GM23338 (cell line): ENCODE data around the gene RAVER1.

Source experiments
- CREB1 ChIP-seq: fragments of 250-450 bp; sonication (Bioruptor Pico); IDR thresholded peaks from 2 replicates; pipeline ENCODE4 v1.5.0; 2020; ENCODE audit warnings: low read depth, mild to moderate bottlenecking, moderate library complexity
- EZH2 ChIP-seq: fragments of 200-600 bp; sonication (generic); IDR thresholded peaks from one replicate; pipeline ENCODE4 v1.8.0; 2017; ENCODE audit warnings: antibody characterized with exemption, mild to moderate bottlenecking, low read depth; ENCODE audit not compliant: unreplicated experiment
- EZH2phosphoT487 ChIP-seq: fragments of 200-600 bp; sonication (generic); IDR thresholded peaks from one replicate; pipeline ENCODE4 v1.8.1; 2018; ENCODE audit warnings: antibody characterized with exemption; ENCODE audit not compliant: unreplicated experiment
- JUNB ChIP-seq: IDR thresholded peaks from one replicate; pipeline ENCODE4 v1.6.1; 2016; ENCODE audit warnings: antibody characterized with exemption; ENCODE audit not compliant: unreplicated experiment
- POLR2AphosphoS5 ChIP-seq: IDR thresholded peaks from 2 replicates; pipeline ENCODE4 v1.6.1; 2016; ENCODE audit warnings: antibody characterized with exemption, low read depth
- ZNF114 ChIP-seq: fragments of 250-450 bp; sonication (Bioruptor Pico); IDR thresholded peaks from 2 replicates; pipeline ENCODE4 v1.5.0; 2020; ENCODE audit warnings: mild to moderate bottlenecking, moderate library complexity
- ZNF331 ChIP-seq: fragments of 250-450 bp; sonication (Bioruptor Pico); IDR thresholded peaks from 2 replicates; pipeline ENCODE4 v1.5.0; 2020; ENCODE audit warnings: low read depth, mild to moderate bottlenecking, moderate library complexity
- TF ChIP-seq, protein P1 (sequence below), 2 experiments: fragments of 200-600 bp in 1 of 2; sonication (generic) in 1 of 2; conservative IDR thresholded peaks; 2 replicates each; pipeline versions ENCODE4 v1.5.1 to v1.6.1; 2016 to 2017; ENCODE audit warnings: antibody characterized with exemption in 2 of 2, low read depth in 2 of 2, mild to moderate bottlenecking in 2 of 2, moderate library complexity in 1 of 2
- TF ChIP-seq, protein P2 (sequence below): IDR thresholded peaks from one replicate; pipeline ENCODE4 v1.6.1; 2018; ENCODE audit warnings: antibody characterized with exemption; ENCODE audit not compliant: unreplicated experiment
- TF ChIP-seq, protein P3 (sequence below): IDR thresholded peaks from 2 replicates; pipeline ENCODE4 v1.6.1; 2016; ENCODE audit warnings: antibody characterized with exemption
- TF ChIP-seq, protein P4 (sequence below): fragments of 250-450 bp; sonication (Bioruptor Pico); IDR thresholded peaks from 2 replicates; pipeline ENCODE4 v1.5.0; 2020; ENCODE audit warnings: mild to moderate bottlenecking, moderate library complexity

DNA sequence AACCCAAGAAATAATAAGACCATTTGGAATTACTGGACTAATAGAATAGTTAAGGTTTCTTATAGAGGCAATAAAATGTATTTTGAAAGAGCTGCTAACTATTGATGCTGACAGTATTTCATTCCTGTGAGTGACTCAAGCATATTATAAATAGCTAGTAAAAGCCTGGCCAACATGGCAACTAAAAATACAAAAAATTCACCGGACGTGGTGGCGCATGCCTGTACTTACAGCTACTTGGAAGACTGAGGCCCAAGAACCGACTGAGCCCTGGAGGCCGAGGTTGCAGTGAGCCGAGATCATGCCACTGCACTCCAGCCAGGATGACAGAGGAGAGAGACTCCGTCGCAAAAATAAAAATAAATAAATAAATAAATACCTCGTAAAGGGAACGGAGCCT is 11.5 kb upstream of the RAVER1 start:
- TF ChIP-seq POLR2AphosphoS5 (no peak), JUNB (no peak), EZH2 (no peak), EZH2phosphoT487 (no peak), ZNF114 (no peak), CREB1 (CRISPR knock-in tag) (no peak), ZNF331 (CRISPR knock-in tag) (no peak)
- TF ChIP-seq, protein P1, sequence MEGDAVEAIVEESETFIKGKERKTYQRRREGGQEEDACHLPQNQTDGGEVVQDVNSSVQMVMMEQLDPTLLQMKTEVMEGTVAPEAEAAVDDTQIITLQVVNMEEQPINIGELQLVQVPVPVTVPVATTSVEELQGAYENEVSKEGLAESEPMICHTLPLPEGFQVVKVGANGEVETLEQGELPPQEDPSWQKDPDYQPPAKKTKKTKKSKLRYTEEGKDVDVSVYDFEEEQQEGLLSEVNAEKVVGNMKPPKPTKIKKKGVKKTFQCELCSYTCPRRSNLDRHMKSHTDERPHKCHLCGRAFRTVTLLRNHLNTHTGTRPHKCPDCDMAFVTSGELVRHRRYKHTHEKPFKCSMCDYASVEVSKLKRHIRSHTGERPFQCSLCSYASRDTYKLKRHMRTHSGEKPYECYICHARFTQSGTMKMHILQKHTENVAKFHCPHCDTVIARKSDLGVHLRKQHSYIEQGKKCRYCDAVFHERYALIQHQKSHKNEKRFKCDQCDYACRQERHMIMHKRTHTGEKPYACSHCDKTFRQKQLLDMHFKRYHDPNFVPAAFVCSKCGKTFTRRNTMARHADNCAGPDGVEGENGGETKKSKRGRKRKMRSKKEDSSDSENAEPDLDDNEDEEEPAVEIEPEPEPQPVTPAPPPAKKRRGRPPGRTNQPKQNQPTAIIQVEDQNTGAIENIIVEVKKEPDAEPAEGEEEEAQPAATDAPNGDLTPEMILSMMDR (conservative IDR thresholded peaks at IDR 0.05; ENCODE audit: low read depth in 2 of 2) = no peak
- TF ChIP-seq, protein P2, sequence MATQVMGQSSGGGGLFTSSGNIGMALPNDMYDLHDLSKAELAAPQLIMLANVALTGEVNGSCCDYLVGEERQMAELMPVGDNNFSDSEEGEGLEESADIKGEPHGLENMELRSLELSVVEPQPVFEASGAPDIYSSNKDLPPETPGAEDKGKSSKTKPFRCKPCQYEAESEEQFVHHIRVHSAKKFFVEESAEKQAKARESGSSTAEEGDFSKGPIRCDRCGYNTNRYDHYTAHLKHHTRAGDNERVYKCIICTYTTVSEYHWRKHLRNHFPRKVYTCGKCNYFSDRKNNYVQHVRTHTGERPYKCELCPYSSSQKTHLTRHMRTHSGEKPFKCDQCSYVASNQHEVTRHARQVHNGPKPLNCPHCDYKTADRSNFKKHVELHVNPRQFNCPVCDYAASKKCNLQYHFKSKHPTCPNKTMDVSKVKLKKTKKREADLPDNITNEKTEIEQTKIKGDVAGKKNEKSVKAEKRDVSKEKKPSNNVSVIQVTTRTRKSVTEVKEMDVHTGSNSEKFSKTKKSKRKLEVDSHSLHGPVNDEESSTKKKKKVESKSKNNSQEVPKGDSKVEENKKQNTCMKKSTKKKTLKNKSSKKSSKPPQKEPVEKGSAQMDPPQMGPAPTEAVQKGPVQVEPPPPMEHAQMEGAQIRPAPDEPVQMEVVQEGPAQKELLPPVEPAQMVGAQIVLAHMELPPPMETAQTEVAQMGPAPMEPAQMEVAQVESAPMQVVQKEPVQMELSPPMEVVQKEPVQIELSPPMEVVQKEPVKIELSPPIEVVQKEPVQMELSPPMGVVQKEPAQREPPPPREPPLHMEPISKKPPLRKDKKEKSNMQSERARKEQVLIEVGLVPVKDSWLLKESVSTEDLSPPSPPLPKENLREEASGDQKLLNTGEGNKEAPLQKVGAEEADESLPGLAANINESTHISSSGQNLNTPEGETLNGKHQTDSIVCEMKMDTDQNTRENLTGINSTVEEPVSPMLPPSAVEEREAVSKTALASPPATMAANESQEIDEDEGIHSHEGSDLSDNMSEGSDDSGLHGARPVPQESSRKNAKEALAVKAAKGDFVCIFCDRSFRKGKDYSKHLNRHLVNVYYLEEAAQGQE = no peak
- TF ChIP-seq, protein P3, sequence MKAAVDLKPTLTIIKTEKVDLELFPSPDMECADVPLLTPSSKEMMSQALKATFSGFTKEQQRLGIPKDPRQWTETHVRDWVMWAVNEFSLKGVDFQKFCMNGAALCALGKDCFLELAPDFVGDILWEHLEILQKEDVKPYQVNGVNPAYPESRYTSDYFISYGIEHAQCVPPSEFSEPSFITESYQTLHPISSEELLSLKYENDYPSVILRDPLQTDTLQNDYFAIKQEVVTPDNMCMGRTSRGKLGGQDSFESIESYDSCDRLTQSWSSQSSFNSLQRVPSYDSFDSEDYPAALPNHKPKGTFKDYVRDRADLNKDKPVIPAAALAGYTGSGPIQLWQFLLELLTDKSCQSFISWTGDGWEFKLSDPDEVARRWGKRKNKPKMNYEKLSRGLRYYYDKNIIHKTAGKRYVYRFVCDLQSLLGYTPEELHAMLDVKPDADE = no peak
- TF ChIP-seq, protein P4, sequence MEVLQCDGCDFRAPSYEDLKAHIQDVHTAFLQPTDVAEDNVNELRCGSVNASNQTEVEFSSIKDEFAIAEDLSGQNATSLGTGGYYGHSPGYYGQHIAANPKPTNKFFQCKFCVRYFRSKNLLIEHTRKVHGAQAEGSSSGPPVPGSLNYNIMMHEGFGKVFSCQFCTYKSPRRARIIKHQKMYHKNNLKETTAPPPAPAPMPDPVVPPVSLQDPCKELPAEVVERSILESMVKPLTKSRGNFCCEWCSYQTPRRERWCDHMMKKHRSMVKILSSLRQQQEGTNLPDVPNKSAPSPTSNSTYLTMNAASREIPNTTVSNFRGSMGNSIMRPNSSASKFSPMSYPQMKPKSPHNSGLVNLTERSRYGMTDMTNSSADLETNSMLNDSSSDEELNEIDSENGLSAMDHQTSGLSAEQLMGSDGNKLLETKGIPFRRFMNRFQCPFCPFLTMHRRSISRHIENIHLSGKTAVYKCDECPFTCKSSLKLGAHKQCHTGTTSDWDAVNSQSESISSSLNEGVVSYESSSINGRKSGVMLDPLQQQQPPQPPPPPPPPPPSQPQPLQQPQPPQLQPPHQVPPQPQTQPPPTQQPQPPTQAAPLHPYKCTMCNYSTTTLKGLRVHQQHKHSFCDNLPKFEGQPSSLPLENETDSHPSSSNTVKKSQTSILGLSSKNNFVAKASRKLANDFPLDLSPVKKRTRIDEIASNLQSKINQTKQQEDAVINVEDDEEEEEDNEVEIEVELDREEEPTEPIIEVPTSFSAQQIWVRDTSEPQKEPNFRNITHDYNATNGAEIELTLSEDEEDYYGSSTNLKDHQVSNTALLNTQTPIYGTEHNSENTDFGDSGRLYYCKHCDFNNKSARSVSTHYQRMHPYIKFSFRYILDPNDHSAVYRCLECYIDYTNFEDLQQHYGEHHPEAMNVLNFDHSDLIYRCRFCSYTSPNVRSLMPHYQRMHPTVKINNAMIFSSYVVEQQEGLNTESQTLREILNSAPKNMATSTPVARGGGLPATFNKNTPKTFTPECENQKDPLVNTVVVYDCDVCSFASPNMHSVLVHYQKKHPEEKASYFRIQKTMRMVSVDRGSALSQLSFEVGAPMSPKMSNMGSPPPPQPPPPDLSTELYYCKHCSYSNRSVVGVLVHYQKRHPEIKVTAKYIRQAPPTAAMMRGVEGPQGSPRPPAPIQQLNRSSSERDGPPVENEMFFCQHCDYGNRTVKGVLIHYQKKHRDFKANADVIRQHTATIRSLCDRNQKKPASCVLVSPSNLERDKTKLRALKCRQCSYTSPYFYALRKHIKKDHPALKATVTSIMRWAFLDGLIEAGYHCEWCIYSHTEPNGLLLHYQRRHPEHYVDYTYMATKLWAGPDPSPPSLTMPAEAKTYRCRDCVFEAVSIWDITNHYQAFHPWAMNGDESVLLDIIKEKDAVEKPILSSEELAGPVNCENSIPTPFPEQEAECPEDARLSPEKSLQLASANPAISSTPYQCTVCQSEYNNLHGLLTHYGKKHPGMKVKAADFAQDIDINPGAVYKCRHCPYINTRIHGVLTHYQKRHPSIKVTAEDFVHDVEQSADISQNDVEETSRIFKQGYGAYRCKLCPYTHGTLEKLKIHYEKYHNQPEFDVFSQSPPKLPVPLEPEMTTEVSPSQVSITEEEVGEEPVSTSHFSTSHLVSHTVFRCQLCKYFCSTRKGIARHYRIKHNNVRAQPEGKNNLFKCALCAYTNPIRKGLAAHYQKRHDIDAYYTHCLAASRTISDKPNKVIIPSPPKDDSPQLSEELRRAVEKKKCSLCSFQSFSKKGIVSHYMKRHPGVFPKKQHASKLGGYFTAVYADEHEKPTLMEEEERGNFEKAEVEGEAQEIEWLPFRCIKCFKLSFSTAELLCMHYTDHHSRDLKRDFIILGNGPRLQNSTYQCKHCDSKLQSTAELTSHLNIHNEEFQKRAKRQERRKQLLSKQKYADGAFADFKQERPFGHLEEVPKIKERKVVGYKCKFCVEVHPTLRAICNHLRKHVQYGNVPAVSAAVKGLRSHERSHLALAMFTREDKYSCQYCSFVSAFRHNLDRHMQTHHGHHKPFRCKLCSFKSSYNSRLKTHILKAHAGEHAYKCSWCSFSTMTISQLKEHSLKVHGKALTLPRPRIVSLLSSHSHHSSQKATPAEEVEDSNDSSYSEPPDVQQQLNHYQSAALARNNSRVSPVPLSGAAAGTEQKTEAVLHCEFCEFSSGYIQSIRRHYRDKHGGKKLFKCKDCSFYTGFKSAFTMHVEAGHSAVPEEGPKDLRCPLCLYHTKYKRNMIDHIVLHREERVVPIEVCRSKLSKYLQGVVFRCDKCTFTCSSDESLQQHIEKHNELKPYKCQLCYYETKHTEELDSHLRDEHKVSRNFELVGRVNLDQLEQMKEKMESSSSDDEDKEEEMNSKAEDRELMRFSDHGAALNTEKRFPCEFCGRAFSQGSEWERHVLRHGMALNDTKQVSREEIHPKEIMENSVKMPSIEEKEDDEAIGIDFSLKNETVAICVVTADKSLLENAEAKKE = no peak
